22Rv1 (cell line): ENCODE results near the gene PDGFRA.

Source experiments
- CTCF ChIP-seq: fragments of 450-650 bp; IDR thresholded peaks from 2 replicates; pipeline ENCODE4 v1.5.1; 2017; ENCODE audit warnings: mild to moderate bottlenecking
- ZFX ChIP-seq: fragments of 450-650 bp; IDR thresholded peaks from 2 replicates; pipeline ENCODE4 v1.6.1; 2017; ENCODE audit warnings: antibody characterized with exemption, borderline replicate concordance

GRCh38 chr4:54254116-54254914, 25.2 kb downstream of the PDGFRA start:
- TF ChIP-seq CTCF, result no peak
- no peak for TF ChIP-seq ZFX
